Measurements from ENCODE around the gene MTOR. TPM values are rescaled to one million over a fixed set of nuclear protein-coding genes. Genes with fewer than 3 reads are reported as not detected.

The MTOR gene
- total and polyA plus RNA-seq, 4 donors, result 15.1 to 36.6 (median 26.9) TPM

DNA sequence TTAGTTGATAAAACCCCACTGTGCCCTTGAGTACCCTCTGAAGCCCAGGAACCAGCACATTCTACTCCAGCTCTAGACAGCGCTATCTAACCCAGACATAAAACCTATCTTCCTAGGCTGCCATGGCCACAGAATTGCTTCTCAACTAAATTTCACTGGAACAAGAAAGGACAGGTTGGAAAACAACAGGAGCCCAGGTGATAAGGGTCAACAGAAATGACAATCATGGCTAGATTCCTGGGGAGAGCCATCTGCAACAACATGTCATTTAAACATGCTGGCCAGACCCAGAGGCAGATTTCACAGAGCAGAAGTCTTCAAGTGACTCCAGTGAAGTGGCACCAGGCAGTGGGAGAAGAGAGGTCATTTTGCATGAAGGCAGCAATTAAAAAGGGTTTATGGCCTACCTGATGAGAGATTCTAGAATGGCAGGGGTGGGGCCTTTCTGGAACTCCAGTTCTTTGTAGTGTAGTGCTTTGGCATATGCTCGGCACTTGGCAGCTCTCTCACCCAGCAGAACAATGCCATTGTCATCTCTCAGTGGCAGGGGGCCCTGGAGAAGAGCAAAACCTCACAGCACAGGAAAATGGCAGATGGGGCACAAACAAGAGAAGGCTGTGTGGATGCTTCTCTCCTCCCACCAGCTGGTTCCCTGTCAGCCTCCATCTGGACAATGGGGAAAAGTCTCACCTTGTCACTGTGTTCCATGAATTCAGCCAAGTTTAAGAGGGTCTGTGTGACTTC lies 63.3 kb downstream of the MTOR start:
- Histone ChIP-seq H3K4me1 (ENCODE audit: control insufficient read depth in 5 of 5, insufficient read depth in 5 of 5, low read length in 5 of 5) (no peaks in the 10 kb centered on the region), H3K4me3 (no peak overlapping the region), H3K9ac (ENCODE audit: insufficient read depth in 1 of 2, low read length in 2 of 2) (no peak overlapping the region), H3K27ac (ENCODE audit: low read depth in 1 of 2, low read length in 1 of 2) (no peak overlapping the region), H3K9me3 (ENCODE audit: control insufficient read depth in 4 of 4, insufficient read depth in 3 of 4, low read length in 3 of 4) (no peaks in the 10 kb centered on the region), H3K36me3 (ENCODE audit: control insufficient read depth in 4 of 4, insufficient read depth in 4 of 4, low read length in 4 of 4) (peaks cover 19 to 36% (median 26%) of the 10 kb centered on the region in 4 donors), H3K27me3 (ENCODE audit: control insufficient read depth in 3 of 3, insufficient read depth in 3 of 3, low read length in 2 of 3) (no peaks in the 10 kb centered on the region)
- 92 to 97% methylated on average over 2 of the region's 2 CpGs for WGBS, 2 donors
- TF ChIP-seq, protein P1, sequence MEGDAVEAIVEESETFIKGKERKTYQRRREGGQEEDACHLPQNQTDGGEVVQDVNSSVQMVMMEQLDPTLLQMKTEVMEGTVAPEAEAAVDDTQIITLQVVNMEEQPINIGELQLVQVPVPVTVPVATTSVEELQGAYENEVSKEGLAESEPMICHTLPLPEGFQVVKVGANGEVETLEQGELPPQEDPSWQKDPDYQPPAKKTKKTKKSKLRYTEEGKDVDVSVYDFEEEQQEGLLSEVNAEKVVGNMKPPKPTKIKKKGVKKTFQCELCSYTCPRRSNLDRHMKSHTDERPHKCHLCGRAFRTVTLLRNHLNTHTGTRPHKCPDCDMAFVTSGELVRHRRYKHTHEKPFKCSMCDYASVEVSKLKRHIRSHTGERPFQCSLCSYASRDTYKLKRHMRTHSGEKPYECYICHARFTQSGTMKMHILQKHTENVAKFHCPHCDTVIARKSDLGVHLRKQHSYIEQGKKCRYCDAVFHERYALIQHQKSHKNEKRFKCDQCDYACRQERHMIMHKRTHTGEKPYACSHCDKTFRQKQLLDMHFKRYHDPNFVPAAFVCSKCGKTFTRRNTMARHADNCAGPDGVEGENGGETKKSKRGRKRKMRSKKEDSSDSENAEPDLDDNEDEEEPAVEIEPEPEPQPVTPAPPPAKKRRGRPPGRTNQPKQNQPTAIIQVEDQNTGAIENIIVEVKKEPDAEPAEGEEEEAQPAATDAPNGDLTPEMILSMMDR (IDR thresholded peaks at IDR 0.05; ENCODE audit: control extremely low read depth, extremely low read depth), result no peak
- ATAC-seq (ENCODE audit: insufficient read depth, low FRiP score), result no peak
- no peak for DNase-seq

DNA sequence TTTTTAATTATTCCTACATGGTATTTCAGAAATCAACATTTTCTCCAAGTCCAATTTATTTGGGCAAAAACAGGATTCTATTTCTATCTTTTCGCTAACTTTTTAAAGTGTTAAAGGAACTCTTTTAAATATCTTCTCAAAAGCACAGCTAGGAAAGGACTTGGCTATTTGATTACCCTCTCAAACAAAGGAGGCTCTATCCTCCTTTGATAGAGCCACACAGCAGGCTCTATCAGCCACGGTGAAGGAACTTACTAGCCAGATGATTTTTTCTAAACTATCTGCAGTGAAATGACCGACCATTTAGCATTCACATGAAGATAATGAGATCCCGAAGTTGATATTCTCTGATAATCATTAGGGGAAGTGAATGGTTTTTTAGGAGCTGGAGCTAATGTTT lies 64.1 kb downstream of the MTOR start:
- H3K9me3 ChIP-seq (ENCODE audit: control insufficient read depth in 4 of 4, insufficient read depth in 3 of 4, low read length in 3 of 4), result no peaks in the 10 kb centered on the region
- no peaks in the 10 kb centered on the region for H3K4me1 ChIP-seq (ENCODE audit: control insufficient read depth in 5 of 5, insufficient read depth in 5 of 5, low read length in 5 of 5)
- H3K27me3 ChIP-seq (ENCODE audit: control insufficient read depth in 3 of 3, insufficient read depth in 3 of 3, low read length in 2 of 3), result no peaks in the 10 kb centered on the region
- H3K36me3 ChIP-seq (ENCODE audit: control insufficient read depth in 4 of 4, insufficient read depth in 4 of 4, low read length in 4 of 4), result peaks cover 20 to 39% (median 30%) of the 10 kb centered on the region in 4 donors
- DNase-seq, result no peak
- H3K4me3 ChIP-seq, result no peak overlapping the region
- WGBS, 2 donors, result 85 to 94% methylated on average over 4 of the region's 4 CpGs
- H3K9ac ChIP-seq (ENCODE audit: insufficient read depth in 1 of 2, low read length in 2 of 2), result no peak overlapping the region
- ATAC-seq (ENCODE audit: insufficient read depth, low FRiP score), result no peak
- TF ChIP-seq, protein P1 (IDR thresholded peaks at IDR 0.05; ENCODE audit: control extremely low read depth, extremely low read depth), result no peak
- H3K27ac ChIP-seq (ENCODE audit: low read depth in 1 of 2, low read length in 1 of 2), result no peak overlapping the region

DNA sequence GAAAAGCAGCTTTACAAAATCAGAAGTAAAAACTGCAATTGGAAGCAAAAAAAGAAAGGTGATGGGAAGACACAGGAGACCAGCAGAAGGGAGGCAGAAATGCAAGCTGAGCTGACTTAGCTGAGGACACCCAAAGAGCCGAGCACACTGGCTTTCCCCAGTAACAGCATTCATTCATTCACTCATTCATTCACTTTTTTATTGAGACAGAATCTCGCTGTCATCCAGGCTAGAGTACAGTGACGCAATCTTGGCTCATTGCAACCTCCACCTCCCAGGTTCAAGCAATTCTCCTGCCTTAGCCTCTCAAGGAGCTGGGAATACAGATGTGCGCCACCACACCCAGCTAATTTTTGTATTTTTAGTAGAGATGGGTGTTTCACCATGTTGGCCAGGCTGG lies 65.0 kb downstream of the MTOR start:
- ATAC-seq (ENCODE audit: insufficient read depth, low FRiP score) (no peak), DNase-seq (no peak)
- Histone ChIP-seq H3K27ac (ENCODE audit: low read depth in 1 of 2, low read length in 1 of 2) (no peak overlapping the region), H3K36me3 (ENCODE audit: control insufficient read depth in 4 of 4, insufficient read depth in 4 of 4, low read length in 4 of 4) (peaks cover 20 to 41% (median 30%) of the 10 kb centered on the region in 4 donors), H3K9ac (ENCODE audit: insufficient read depth in 1 of 2, low read length in 2 of 2) (no peak overlapping the region), H3K9me3 (ENCODE audit: control insufficient read depth in 4 of 4, insufficient read depth in 3 of 4, low read length in 3 of 4) (no peaks in the 10 kb centered on the region), H3K4me1 (ENCODE audit: control insufficient read depth in 5 of 5, insufficient read depth in 5 of 5, low read length in 5 of 5) (no peaks in the 10 kb centered on the region), H3K27me3 (ENCODE audit: control insufficient read depth in 3 of 3, insufficient read depth in 3 of 3, low read length in 2 of 3) (no peaks in the 10 kb centered on the region), H3K4me3 (no peak overlapping the region)
- WGBS, 2 donors, result 93 to 94% methylated on average over 4 of the region's 4 CpGs
- TF ChIP-seq, protein P1 (IDR thresholded peaks at IDR 0.05; ENCODE audit: control extremely low read depth, extremely low read depth), result no peak

Measured in lung (tissue), 12 donors.